H9 (cell line): ENCODE measurements around the gene RBFOX2. TPM values are rescaled to one million over a fixed set of nuclear protein-coding genes. Genes with fewer than 3 reads are reported as not detected.
A peak's percentile ranks its signal among the peaks of the same experiment; 100 is the strongest.

Experiments
- DNase-seq: peaks from one replicate; pipeline ENCODE4 v3.0.0-alpha.2; 2017
- H2AFZ ChIP-seq: one replicate; pipeline ENCODE4 v1.6.1; 2013; ENCODE audit warnings: mild to moderate bottlenecking, low read length, control low read depth, moderate library complexity
- H2AK5ac ChIP-seq: 2 replicates; pipeline ENCODE4 v1.6.1; 2013; ENCODE audit warnings: low read length, control low read depth, mixed read lengths; ENCODE audit not compliant: insufficient read length
- H2BK120ac ChIP-seq: one replicate; pipeline ENCODE4 v1.6.1; 2013; ENCODE audit warnings: low read depth, mild to moderate bottlenecking, low read length, control low read depth, inconsistent platforms; ENCODE audit not compliant: poor library complexity, severe bottlenecking
- H2BK12ac ChIP-seq: 2 replicates; pipeline ENCODE4 v1.6.1; 2013; ENCODE audit warnings: low read length, control low read depth, mixed read lengths, low read depth; ENCODE audit not compliant: insufficient read length
- H2BK15ac ChIP-seq: 2 replicates; pipeline ENCODE4 v1.6.1; 2013; ENCODE audit warnings: low read depth, low read length, control low read depth
- H2BK20ac ChIP-seq: one replicate; pipeline ENCODE4 v1.6.1; 2013; ENCODE audit warnings: low read depth, mild to moderate bottlenecking, low read length, control low read depth, inconsistent platforms; ENCODE audit not compliant: poor library complexity, severe bottlenecking
- H2BK5ac ChIP-seq: 2 replicates; pipeline ENCODE4 v1.6.1; 2013; ENCODE audit warnings: low read length, control low read depth, mixed read lengths; ENCODE audit not compliant: insufficient read length
- H3K14ac ChIP-seq: 2 replicates; pipeline ENCODE4 v1.6.1; 2013; ENCODE audit warnings: low read length, control low read depth; ENCODE audit not compliant: insufficient read depth
- H3K18ac ChIP-seq: 2 replicates; pipeline ENCODE4 v1.6.1; 2013; ENCODE audit warnings: low read depth, mild to moderate bottlenecking, mixed read lengths, low read length, control low read depth; ENCODE audit not compliant: insufficient read length
- H3K23ac ChIP-seq: 2 replicates; pipeline ENCODE4 v1.6.1; 2013; ENCODE audit warnings: low read length, control low read depth, mixed read lengths, low read depth; ENCODE audit not compliant: insufficient read length
- H3K23me2 ChIP-seq: 2 replicates; pipeline ENCODE4 v1.6.1; 2013; ENCODE audit warnings: low read depth, mild to moderate bottlenecking, mixed read lengths, low read length, control low read depth; ENCODE audit not compliant: insufficient read length, poor library complexity, severe bottlenecking
- H3K27ac ChIP-seq: 2 replicates; pipeline ENCODE4 v1.5.1; 2013; ENCODE audit warnings: low read length, control low read depth, mixed read lengths, low read depth; ENCODE audit not compliant: insufficient read length
- H3K27me3 ChIP-seq: 2 replicates; pipeline ENCODE4 v1.6.1; 2013; ENCODE audit warnings: low read length, control low read depth, inconsistent platforms; ENCODE audit not compliant: insufficient read depth
- H3K4ac ChIP-seq: 2 replicates; pipeline ENCODE4 v1.6.1; 2013; ENCODE audit warnings: low read depth, mild to moderate bottlenecking, control low read depth, inconsistent platforms, low read length, moderate library complexity
- H3K4me1 ChIP-seq: 2 replicates; pipeline ENCODE4 v1.6.1; 2013; ENCODE audit warnings: low read length, control low read depth, inconsistent platforms; ENCODE audit not compliant: insufficient read depth
- H3K4me2 ChIP-seq: 2 replicates; pipeline ENCODE4 v1.6.1; 2013; ENCODE audit warnings: low read length, control low read depth, mixed read lengths; ENCODE audit not compliant: insufficient read length, insufficient read depth
- H3K56ac ChIP-seq: 2 replicates; pipeline ENCODE4 v1.6.1; 2013; ENCODE audit warnings: low read depth, mild to moderate bottlenecking, mixed read lengths, low read length, control low read depth; ENCODE audit not compliant: insufficient read length
- H3K79me1 ChIP-seq: 2 replicates; pipeline ENCODE4 v1.6.1; 2013; ENCODE audit warnings: low read depth, mild to moderate bottlenecking, moderate library complexity, low read length, control low read depth, inconsistent platforms; ENCODE audit not compliant: insufficient read depth, poor library complexity, severe bottlenecking
- H3K79me2 ChIP-seq: 2 replicates; pipeline ENCODE4 v1.6.1; 2013; ENCODE audit warnings: low read length, control low read depth, inconsistent platforms; ENCODE audit not compliant: insufficient read depth
- H3K9ac ChIP-seq: 2 replicates; pipeline ENCODE4 v1.6.1; 2013; ENCODE audit warnings: low read length, control low read depth, mixed read lengths; ENCODE audit not compliant: insufficient read length; ENCODE audit errors: extremely low read depth
- H3K9me3 ChIP-seq: one replicate; pipeline ENCODE4 v1.6.1; 2013; ENCODE audit warnings: low read depth, low read length, inconsistent platforms; ENCODE audit not compliant: control insufficient read depth
- H3T11ph ChIP-seq: one replicate; pipeline ENCODE4 v1.6.1; 2013; ENCODE audit warnings: mild to moderate bottlenecking, low read length, control low read depth, inconsistent platforms
- H4K20me1 ChIP-seq: one replicate; pipeline ENCODE4 v1.6.1; 2013; ENCODE audit not compliant: control insufficient read depth, insufficient read length, insufficient read depth
- H4K5ac ChIP-seq: 2 replicates; pipeline ENCODE4 v1.6.1; 2013; ENCODE audit warnings: low read depth, mild to moderate bottlenecking, mixed read lengths, low read length, control low read depth; ENCODE audit not compliant: insufficient read length
- H4K8ac ChIP-seq: replicated peaks from 2 replicates; pipeline ENCODE4 v1.6.1; 2013; ENCODE audit warnings: low read length, control low read depth, mixed read lengths, low read depth; ENCODE audit not compliant: insufficient read length
- H4K91ac ChIP-seq: 2 replicates; pipeline ENCODE4 v1.6.1; 2013; ENCODE audit warnings: low read depth, mild to moderate bottlenecking, moderate library complexity, mixed read lengths, low read length, control low read depth; ENCODE audit not compliant: insufficient read length
- H3K27ac Mint-ChIP-seq, 3 experiments: 2 replicates in 2 of 3; 3 replicates in 1 of 3; pipeline ENCODE4 v1.8.0; 2020 to 2021; ENCODE audit warnings: mixed read lengths in 3 of 3, mild to moderate bottlenecking in 1 of 3, moderate library complexity in 1 of 3
- H3K27me3 Mint-ChIP-seq: 2 replicates; pipeline ENCODE4 v1.8.0; 2021; ENCODE audit warnings: low read depth, mild to moderate bottlenecking, moderate library complexity, mixed read lengths
- H3K36me3 Mint-ChIP-seq, 3 experiments: 2 replicates in 2 of 3; 3 replicates in 1 of 3; pipeline ENCODE4 v1.8.0; 2020 to 2021; ENCODE audit warnings: low read depth in 3 of 3, mixed read lengths in 3 of 3; ENCODE audit not compliant: insufficient read depth in 1 of 3
- H3K4me1 Mint-ChIP-seq, 2 experiments: 2 replicates each; pipeline ENCODE4 v1.8.0; 2020; ENCODE audit warnings: mixed read lengths in 2 of 2
- H3K4me3 Mint-ChIP-seq, 2 experiments: 2 replicates in 1 of 2; 3 replicates in 1 of 2; pipeline ENCODE4 v1.8.0; 2020 to 2021; ENCODE audit warnings: mild to moderate bottlenecking in 2 of 2, mixed read lengths in 2 of 2, moderate library complexity in 1 of 2
- H3K9me3 Mint-ChIP-seq, 2 experiments: 2 replicates in 1 of 2; 3 replicates in 1 of 2; pipeline ENCODE4 v1.8.0; 2020; ENCODE audit warnings: mild to moderate bottlenecking in 2 of 2, mixed read lengths in 2 of 2, moderate library complexity in 1 of 2
- total RNA-seq: library from RNA; stranded (reverse); gene quantifications from 2 replicates; pipeline ENCODE4 v1.2.1, GENCODE V29; 2021
- TF ChIP-seq, protein P1 (sequence below): fragments of 200-600 bp; sonication (generic); conservative IDR thresholded peaks from 3 replicates; pipeline ENCODE4 v1.8.0; 2021; ENCODE audit warnings: antibody characterized with exemption, mild to moderate bottlenecking

The RBFOX2 gene
- total RNA-seq, 1 experiment from 2014 or later, result 84.7 TPM

DNA sequence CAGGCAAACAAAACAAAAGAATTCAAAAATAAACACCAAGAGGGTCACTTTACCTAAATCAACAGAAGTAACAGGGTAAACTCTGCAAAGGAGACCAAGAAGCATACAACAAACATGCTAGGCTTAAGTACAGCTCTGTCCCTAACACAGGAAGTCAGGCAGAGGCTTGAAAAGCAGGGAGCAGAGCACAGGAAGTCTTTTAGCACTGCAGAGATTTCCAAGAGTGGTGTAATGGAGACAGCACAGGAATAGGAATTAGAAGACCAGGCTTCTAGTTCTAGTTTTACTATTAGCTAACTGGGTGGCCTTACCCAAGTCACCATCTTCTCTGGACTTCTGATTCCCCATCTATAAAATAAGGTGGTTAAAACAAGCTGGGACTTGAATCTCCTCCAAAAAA is 1.9 kb downstream of the RBFOX2 start:
- TF ChIP-seq, protein P1, sequence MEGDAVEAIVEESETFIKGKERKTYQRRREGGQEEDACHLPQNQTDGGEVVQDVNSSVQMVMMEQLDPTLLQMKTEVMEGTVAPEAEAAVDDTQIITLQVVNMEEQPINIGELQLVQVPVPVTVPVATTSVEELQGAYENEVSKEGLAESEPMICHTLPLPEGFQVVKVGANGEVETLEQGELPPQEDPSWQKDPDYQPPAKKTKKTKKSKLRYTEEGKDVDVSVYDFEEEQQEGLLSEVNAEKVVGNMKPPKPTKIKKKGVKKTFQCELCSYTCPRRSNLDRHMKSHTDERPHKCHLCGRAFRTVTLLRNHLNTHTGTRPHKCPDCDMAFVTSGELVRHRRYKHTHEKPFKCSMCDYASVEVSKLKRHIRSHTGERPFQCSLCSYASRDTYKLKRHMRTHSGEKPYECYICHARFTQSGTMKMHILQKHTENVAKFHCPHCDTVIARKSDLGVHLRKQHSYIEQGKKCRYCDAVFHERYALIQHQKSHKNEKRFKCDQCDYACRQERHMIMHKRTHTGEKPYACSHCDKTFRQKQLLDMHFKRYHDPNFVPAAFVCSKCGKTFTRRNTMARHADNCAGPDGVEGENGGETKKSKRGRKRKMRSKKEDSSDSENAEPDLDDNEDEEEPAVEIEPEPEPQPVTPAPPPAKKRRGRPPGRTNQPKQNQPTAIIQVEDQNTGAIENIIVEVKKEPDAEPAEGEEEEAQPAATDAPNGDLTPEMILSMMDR, result no peak
- no peaks in the 10 kb centered on the region for H3K79me1 ChIP-seq
- no peak overlapping the region for H3T11ph ChIP-seq
- Mint-ChIP-seq H3K9me3 (no peaks in the 10 kb centered on the region; a peak in 2 of 5 replicates), H3K27ac (peak overlapping the region in 2 of 3 experiments; percentile 7 to 12; a peak in 4 of 7 replicates), H3K4me3 (peak overlapping the region; percentile 90 to 96), H3K36me3 (peaks cover 5 to 21% (median 20%) of the 10 kb centered on the region in 3 experiments; a peak in 6 of 7 replicates), H3K27me3 (peaks cover 3% of the 10 kb centered on the region; the same call in 1 of the 2 replicates), H3K4me1 (peaks cover 41 to 42% of the 10 kb centered on the region in 2 experiments)
- H2BK15ac ChIP-seq, result no peak overlapping the region
- no peak for DNase-seq
- H3K9me3 ChIP-seq, result no peaks in the 10 kb centered on the region
- H3K4ac ChIP-seq, result no peak overlapping the region
- no peak overlapping the region for H4K91ac ChIP-seq
- no peaks in the 10 kb centered on the region for H3K27me3 ChIP-seq
- H3K18ac ChIP-seq, result no peak overlapping the region
- no peak overlapping the region for H2AFZ ChIP-seq
- no peak overlapping the region for H4K5ac ChIP-seq
- H2BK5ac ChIP-seq, result no peak overlapping the region
- no peak overlapping the region for H2BK20ac ChIP-seq
- no peak overlapping the region for H2BK12ac ChIP-seq
- H4K8ac ChIP-seq, result no peak overlapping the region
- no peak overlapping the region for H3K9ac ChIP-seq
- no peaks in the 10 kb centered on the region; the same call in 1 of the 2 replicates for H3K4me1 ChIP-seq
- peaks cover 18% of the 10 kb centered on the region; the same call in 1 of the 2 replicates for H3K79me2 ChIP-seq
- H3K4me2 ChIP-seq, result peak overlapping the region; percentile 94
- no peak overlapping the region for H3K56ac ChIP-seq
- H2AK5ac ChIP-seq, result no peak overlapping the region
- H3K23me2 ChIP-seq, result peaks cover 7% of the 10 kb centered on the region
- no peak overlapping the region for H2BK120ac ChIP-seq
- no peak overlapping the region for H3K14ac ChIP-seq
- H3K23ac ChIP-seq, result no peak overlapping the region
- H3K27ac ChIP-seq, result no peak overlapping the region
- H4K20me1 ChIP-seq, result no peaks in the 10 kb centered on the region
